ENCODE measurements around the gene SLC25A19.
A peak's percentile ranks its signal among the peaks of the same experiment; 100 is the strongest.

The SLC25A19 gene

DNA sequence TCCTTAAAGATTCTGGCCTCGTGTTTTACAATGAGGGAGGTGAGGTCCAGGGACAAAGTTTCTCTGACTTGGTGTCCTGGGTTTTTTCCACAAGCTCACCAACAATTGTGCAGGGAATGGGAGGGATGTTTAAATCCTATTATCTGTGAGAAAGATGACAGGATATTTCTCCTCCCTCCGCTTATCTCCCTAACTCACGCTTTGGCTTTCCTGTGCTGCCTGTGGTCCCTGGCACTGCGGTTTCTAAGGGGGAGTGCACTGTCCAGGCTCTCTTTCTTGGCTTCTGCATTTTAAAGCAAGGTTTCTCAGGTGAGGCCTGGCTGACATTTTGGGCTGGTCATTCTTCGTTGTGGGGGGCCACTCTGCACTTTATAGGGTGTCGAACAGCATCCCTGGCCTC is 44.2 kb downstream of the SLC25A19 start:
- H3K36me3 Mint-ChIP-seq (ENCODE audit: low read depth): peaks cover 55% of the 10 kb centered on the region
- H3K27me3 Mint-ChIP-seq: no peaks in the 10 kb centered on the region
- peaks cover 81% of the 10 kb centered on the region for H3K4me1 Mint-ChIP-seq
- DNase-seq: no peak
- H3K4me3 Mint-ChIP-seq: no peak overlapping the region
- H3K9me3 Mint-ChIP-seq: no peaks in the 10 kb centered on the region
- no peak for ATAC-seq
- no peak overlapping the region for H3K27ac Mint-ChIP-seq

DNA sequence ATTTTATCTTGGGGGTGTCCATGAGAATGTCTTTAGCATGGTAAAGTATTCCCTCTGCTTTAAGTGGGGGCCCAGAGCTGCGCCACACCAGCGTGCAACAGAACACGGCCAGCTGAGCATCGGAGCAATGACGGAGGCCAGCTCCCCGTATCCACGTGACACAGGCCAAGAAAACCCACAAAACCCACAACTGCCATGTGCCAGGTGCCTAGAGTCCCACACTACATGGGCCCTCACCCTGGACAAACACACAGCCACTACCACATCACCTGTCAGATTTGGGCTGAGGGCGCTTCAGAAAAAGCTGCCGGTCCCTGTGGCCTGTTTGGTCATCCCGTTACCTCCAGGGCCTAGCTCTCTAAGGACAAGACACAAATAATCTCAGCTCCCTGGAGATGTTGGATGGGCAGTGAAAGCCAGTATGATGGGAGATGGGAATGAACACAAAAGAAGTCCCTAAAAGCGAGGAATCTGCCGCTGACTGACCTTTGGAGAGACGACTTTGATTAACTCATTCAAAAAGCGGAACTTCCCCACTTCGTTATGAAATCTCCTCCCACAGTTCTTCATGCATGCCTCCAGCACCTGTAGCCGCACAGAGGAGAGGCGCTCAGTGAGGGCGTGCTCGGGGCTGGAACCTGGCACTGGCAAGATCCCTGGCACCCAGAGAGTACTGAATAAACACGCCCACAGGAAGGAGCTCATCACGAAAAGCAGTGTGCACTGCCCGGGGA is 44.9 kb downstream of the SLC25A19 start:
- no peaks in the 10 kb centered on the region for H3K27me3 Mint-ChIP-seq
- peak overlapping the region; percentile 68 for H3K27ac Mint-ChIP-seq
- ATAC-seq (no peak), DNase-seq (no peak)
- H3K36me3 Mint-ChIP-seq (ENCODE audit: low read depth): peaks cover 55% of the 10 kb centered on the region
- peaks cover 74% of the 10 kb centered on the region for H3K4me1 Mint-ChIP-seq
- H3K9me3 Mint-ChIP-seq: no peaks in the 10 kb centered on the region
- H3K4me3 Mint-ChIP-seq: no peak overlapping the region

DNA sequence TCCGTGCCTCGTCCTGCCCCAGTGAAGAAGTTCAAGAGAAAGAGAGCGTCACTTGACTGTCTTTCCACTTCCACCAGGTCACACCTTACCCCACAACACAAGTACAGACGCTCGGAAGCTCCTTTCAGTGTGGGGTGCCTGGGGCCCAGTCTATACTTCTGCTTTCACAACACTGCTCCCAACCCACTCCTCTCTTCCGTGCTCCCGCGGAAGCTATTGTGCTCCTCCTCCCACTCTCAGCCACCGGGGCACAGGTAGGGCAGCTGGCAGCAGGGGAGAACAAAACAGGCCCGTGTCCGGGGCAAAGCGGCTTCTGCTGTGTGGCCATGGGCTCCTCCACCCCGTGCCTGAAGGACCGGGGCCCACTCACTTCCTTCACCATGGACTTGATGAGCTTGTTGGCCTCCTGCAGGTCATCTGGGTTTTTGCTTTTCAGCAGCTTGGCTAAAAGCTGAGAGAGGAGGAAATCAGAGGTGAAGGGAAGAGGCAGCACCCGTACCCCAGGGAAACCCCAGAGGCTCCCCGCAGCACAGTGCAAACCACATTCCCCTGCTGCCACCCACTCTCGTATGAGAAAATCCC is 46.7 kb downstream of the SLC25A19 start:
- peaks cover 60% of the 10 kb centered on the region for H3K36me3 Mint-ChIP-seq (ENCODE audit: low read depth)
- no peaks in the 10 kb centered on the region for H3K27me3 Mint-ChIP-seq
- peak; percentile 39 for ATAC-seq
- peak overlapping the region; percentile 89 for H3K27ac Mint-ChIP-seq
- peak; percentile 30 for DNase-seq
- H3K4me3 Mint-ChIP-seq: peak overlapping the region; percentile 40
- no peaks in the 10 kb centered on the region for H3K9me3 Mint-ChIP-seq
- H3K4me1 Mint-ChIP-seq: peaks cover 66% of the 10 kb centered on the region

DNA sequence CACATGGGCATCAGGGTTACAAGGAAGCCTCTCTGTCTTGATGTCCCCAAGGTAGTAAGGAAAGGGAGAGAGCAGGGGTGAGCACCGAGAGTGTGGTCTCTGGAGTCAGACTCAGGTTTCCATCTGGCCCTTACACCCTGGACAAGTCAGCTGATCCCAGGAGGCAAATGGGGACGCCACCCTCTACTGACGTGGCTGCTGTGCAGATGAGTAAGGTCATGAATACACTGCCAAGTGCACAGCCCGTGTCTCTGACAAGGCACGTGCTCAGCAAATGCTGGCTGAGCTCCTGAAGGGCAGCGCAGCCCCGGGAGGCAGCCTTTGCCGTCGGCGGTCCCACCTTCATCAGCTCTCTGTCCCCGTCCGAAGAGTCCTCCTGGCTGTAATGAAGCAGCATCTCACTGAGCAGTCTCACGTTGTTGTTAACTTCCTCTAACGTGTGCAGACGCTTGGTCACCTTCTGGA is 47.2 kb downstream of the SLC25A19 start:
- DNase-seq (no peak), ATAC-seq (no peak)
- H3K36me3 Mint-ChIP-seq (ENCODE audit: low read depth): peaks cover 60% of the 10 kb centered on the region
- H3K9me3 Mint-ChIP-seq: no peaks in the 10 kb centered on the region
- H3K4me1 Mint-ChIP-seq: peaks cover 62% of the 10 kb centered on the region
- H3K4me3 Mint-ChIP-seq: peak overlapping the region; percentile 40
- H3K27ac Mint-ChIP-seq: peak overlapping the region; percentile 89
- H3K27me3 Mint-ChIP-seq: no peaks in the 10 kb centered on the region

DNA sequence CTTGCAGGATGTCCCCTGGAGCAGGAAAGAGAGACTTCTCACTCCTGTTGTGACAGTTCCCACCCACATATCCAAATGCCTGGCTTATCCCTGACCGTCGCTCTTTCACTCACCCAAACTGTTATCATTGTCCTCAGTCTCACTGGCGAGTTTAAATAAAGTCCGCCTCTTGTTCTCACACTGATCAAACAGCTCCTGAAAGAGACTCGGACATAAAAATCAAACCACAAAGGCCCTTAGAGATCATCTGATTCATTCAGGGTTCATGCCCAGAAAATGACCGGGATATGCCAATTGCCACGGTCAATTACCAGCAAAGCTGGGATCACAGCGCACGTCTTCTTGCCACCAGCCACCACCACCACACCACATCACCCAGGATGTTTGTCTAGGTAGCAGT is 47.7 kb downstream of the SLC25A19 start:
- peaks cover 57% of the 10 kb centered on the region for H3K4me1 Mint-ChIP-seq
- no peak for DNase-seq
- peak overlapping the region; percentile 39 for H3K27ac Mint-ChIP-seq
- H3K9me3 Mint-ChIP-seq: no peaks in the 10 kb centered on the region
- no peaks in the 10 kb centered on the region for H3K27me3 Mint-ChIP-seq
- peaks cover 56% of the 10 kb centered on the region for H3K36me3 Mint-ChIP-seq (ENCODE audit: low read depth)
- no peak for ATAC-seq
- H3K4me3 Mint-ChIP-seq: no peak overlapping the region

DNA sequence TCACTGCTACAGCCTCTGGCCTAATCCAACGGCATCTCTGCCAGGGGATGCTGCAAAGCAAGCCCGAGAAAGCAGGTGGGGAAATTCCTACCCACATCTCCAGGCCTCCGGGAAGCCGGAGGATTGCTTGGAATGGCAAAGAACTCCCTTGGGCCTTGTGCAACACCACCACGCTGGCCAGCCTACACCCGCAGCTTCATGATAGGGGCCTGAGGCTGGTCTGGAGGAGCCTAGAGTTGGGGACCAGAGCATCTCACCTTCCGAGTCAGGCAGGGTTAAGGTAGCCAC is 48.1 kb downstream of the SLC25A19 start:
- Mint-ChIP-seq H3K9me3 (no peaks in the 10 kb centered on the region), H3K27me3 (no peaks in the 10 kb centered on the region), H3K4me3 (no peak overlapping the region), H3K36me3 (ENCODE audit: low read depth) (peaks cover 58% of the 10 kb centered on the region), H3K27ac (no peak overlapping the region), H3K4me1 (peaks cover 56% of the 10 kb centered on the region)
- DNase-seq (no peak), ATAC-seq (no peak)

DNA sequence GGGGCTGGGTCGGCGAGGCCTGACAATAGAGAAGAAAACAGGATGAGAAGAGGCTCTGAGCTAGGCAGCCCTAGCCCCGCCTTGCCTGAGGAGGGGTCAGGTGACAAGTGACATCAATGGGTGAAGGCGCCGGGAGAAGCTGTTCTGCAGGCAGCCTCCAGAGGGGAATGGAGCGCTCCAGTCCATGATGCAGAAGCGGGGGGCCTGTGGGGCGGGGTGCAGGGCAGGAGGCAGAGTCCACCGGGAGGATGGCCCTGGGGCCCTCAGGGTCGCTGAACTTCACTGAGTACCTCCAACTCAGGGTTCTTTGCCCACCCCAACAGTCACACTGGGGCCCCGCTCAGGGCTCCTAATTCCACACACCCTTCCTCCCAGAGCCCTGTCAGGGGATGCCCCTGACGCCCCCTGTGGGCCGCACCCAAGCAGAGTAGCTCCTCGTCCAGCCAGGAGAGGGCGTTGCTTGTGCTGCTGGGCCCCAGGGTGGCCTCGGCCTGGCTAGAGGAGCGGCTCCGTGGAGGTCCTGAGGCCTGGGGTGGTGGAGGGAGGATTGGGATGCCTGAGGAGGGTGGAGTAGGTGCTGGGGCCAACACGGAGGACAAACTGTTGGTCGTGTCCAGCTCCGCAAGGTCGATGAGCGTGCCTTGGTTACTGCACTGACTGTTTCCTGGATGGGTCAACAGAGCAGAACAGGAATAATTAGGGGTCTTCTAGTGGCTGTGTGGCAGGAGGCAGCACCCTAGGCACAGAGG is 48.7 kb downstream of the SLC25A19 start:
- no peak overlapping the region for H3K4me3 Mint-ChIP-seq
- no peaks in the 10 kb centered on the region for H3K9me3 Mint-ChIP-seq
- H3K27ac Mint-ChIP-seq: no peak overlapping the region
- peaks cover 52% of the 10 kb centered on the region for H3K4me1 Mint-ChIP-seq
- ATAC-seq: peak; percentile 35
- peaks cover 56% of the 10 kb centered on the region for H3K36me3 Mint-ChIP-seq (ENCODE audit: low read depth)
- DNase-seq: peak; percentile 61
- no peaks in the 10 kb centered on the region for H3K27me3 Mint-ChIP-seq

DNA sequence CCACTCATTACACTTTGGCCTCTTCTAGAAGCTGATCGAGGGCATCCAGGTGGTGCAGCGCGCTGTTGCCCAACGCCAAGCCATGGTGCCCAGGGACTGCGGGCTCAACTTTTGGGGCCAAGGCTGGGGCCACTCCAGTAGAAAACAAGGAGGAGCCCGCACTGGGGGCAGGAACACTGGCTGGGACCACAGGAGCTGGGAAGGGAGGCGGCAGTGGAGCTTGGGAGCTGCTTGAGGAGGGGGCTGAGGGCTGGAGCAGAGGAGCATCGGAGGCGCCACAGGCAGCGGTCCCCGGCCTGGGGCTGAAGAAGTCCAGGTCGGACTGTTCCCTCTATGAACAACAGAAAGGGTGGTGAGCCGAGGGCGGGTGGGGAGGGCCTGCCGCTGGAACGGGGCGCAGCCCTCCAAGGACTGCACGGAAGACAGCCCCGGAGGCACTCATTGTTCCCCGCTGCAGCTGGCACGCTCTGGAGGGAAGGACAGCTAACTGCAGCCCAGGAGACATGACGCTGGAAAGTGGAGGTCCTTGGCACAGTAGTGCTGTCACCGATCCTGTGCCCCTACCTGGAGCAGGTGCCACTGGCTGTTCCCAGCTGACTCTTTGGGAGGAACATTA is 49.3 kb downstream of the SLC25A19 start:
- no peaks in the 10 kb centered on the region for H3K9me3 Mint-ChIP-seq
- H3K27ac Mint-ChIP-seq: no peak overlapping the region
- H3K4me1 Mint-ChIP-seq: peaks cover 49% of the 10 kb centered on the region
- H3K4me3 Mint-ChIP-seq: no peak overlapping the region
- ATAC-seq: no peak
- DNase-seq: no peak
- no peaks in the 10 kb centered on the region for H3K27me3 Mint-ChIP-seq
- peaks cover 57% of the 10 kb centered on the region for H3K36me3 Mint-ChIP-seq (ENCODE audit: low read depth)

DNA sequence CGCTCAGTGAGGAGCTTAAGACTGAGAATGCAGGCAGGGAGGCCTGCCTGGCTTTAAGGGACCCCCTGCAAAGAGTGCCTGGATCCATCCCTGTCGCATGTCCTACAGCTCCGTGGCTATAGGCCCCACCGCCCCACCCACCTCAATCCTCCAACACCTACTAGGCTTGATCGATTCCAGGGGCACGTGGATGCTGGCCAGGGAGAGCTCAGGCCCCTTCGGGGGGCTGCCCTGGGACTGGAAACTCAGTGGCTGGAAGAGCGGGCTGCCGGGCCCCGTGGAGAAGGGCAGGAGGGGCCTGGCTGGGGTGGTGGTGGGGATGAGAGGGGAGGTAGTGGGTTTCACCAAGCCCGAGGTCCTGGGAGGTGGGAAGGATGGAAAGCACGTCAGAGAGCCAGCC is 50.0 kb downstream of the SLC25A19 start:
- Mint-ChIP-seq H3K27ac (no peak overlapping the region), H3K36me3 (ENCODE audit: low read depth) (peaks cover 60% of the 10 kb centered on the region), H3K9me3 (no peaks in the 10 kb centered on the region), H3K27me3 (no peaks in the 10 kb centered on the region), H3K4me3 (no peak overlapping the region), H3K4me1 (peaks cover 43% of the 10 kb centered on the region)
- ATAC-seq: no peak
- no peak for DNase-seq

DNA sequence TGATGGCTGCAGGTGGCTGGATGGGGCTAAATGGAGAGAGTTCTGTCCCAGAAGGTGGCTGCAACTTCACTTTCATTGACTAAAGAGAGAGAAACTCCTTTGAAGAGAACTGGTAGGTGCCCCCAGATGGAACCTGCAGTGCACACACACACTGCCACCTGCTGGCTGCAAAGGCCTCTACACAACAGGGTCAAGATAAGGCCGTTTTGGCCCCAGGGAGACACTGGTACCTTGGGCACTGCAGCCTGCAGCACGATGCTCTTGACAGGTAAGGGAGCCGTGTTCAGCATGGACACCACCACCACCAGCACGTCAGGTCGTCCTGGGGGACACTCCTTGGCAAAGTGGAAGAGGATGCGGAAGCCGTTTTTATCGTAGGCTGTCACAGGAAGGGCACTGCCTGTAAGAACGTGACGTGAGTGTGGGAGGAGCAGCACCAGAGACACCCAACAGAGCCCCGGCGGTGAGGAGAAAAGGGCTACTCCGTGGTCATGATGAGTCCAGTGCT is 50.5 kb downstream of the SLC25A19 start:
- DNase-seq (peak; percentile 67), ATAC-seq (peak; percentile 67)
- Mint-ChIP-seq H3K9me3 (no peaks in the 10 kb centered on the region), H3K36me3 (ENCODE audit: low read depth) (peaks cover 56% of the 10 kb centered on the region), H3K27me3 (no peaks in the 10 kb centered on the region), H3K27ac (peak overlapping the region; percentile 9), H3K4me1 (peaks cover 38% of the 10 kb centered on the region), H3K4me3 (no peak overlapping the region)

DNA sequence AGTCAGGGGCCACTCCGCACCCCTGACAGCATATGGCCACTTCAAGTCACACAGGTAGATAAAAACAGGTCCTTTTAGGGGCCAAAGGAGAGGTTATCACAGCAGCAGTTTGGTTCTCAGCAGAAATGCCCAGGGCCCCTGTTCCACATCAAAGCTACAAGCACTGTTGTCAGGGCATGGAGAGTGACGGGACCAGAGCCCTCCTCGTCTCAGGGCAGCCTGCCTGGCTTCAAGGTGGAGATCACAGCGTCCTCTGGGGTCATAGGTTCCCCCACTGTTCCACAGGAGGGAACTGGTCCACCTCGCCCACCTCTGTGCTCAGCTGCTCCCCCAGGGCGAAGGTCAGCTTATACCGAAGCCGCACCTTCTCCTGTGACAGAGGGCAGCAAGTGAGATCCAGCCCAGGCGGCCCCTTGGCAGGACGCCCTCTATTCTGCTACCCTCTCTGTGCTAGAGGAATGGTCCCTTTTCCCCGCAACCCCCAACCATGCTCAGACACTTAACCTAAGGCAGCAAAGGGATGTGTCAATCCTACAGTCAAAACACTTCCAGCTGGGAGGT is 51.1 kb downstream of the SLC25A19 start:
- no peak overlapping the region for H3K27ac Mint-ChIP-seq
- no peak for ATAC-seq
- no peaks in the 10 kb centered on the region for H3K9me3 Mint-ChIP-seq
- no peak overlapping the region for H3K4me3 Mint-ChIP-seq
- DNase-seq: no peak
- H3K36me3 Mint-ChIP-seq (ENCODE audit: low read depth): peaks cover 54% of the 10 kb centered on the region
- H3K4me1 Mint-ChIP-seq: peaks cover 32% of the 10 kb centered on the region
- H3K27me3 Mint-ChIP-seq: no peaks in the 10 kb centered on the region

DNA sequence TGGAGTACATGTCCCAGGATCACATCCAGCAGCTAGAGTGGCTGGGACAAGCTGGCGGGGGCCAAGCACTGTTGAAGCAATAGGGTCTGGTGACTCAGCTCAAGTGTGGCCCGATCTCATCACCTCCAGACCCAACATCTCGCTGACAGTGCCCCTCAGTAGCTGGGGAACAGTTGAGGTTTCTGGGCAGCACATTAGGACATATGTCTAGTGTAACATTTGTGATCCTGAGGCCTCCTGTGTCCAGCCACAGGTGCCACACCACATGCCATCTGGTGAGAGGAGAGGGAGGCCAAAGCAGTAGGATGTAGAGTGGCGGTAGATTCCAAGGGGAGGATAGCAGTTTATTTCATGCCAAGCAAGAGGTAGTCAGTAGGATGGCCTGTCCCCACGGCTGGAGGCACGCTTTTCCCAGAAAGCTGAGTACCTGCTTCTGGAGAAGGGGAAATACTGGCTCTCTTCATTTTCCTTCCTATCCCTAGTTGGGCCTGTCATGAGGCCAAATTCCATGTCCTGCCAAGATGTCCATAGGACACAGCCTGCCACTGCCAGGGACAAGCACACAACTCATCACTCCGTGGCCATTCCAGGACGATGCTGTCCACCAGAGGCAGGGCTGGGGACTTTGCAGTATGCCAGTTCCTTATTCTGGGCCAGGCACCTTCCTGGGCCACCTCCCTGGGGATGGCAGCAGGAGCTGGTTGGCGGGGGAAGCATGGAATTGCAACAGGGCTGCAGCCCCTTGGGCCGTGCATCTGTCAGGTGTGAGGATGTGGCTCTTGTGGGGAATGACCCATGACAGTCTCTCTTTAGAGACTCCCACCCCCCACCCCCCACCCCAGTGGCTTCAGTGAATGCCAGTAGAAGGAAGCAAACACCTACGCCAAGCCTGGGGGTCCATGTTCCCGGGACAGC is 51.9 kb downstream of the SLC25A19 start:
- Mint-ChIP-seq H3K27me3 (no peaks in the 10 kb centered on the region), H3K9me3 (no peaks in the 10 kb centered on the region), H3K27ac (no peak overlapping the region), H3K4me3 (no peak overlapping the region), H3K4me1 (peaks cover 24% of the 10 kb centered on the region), H3K36me3 (ENCODE audit: low read depth) (peaks cover 57% of the 10 kb centered on the region)
- no peak for DNase-seq
- ATAC-seq: no peak

DNA sequence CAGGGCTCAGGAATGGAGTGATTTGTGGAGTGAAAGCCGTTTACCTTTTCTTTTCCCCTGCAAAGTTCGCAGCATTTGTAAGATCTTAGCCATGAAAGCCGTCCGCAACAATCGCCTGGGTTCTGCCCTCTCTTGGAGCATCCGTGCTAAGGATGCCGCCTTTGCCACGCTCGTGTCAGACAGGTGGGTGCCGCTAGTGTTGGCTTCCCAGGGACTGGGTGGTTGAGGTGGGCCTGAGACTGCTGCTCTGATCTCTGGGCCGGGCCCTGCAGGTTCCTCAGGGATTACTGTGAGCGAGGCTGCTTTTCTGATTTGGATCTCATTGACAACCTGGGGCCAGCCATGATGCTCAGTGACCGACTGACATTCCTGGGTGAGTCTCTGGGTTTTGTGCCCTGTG is 56.4 kb downstream of the SLC25A19 start:
- Mint-ChIP-seq H3K4me3 (no peak overlapping the region), H3K36me3 (ENCODE audit: low read depth) (peaks cover 47% of the 10 kb centered on the region), H3K27ac (no peak overlapping the region), H3K27me3 (no peaks in the 10 kb centered on the region), H3K9me3 (no peaks in the 10 kb centered on the region), H3K4me1 (no peaks in the 10 kb centered on the region)
- DNase-seq (no peak), ATAC-seq (no peak)

Measured in activated naive CD8-positive, alpha-beta T cell treated with anti-CD3 and anti-CD28 coated beads, Interleukin-2, amount 50 U/mL, for 24 hours (primary cell).